IMR-90 (cell line): ENCODE results near the gene LSM6. TPM values are rescaled to one million over a fixed set of nuclear protein-coding genes. Genes with fewer than 3 reads are reported as not detected.

Experiments
- ATAC-seq: fragments of 200-7000 bp; cut with Tn5 transposase; 2 replicates; pipeline ENCODE4 v1.9.1; 2020; ENCODE audit warnings: low read depth, mild to moderate bottlenecking, moderate library complexity
- BruUV-seq: library from RNA; stranded (reverse); fragments of 400-500 nt; replicated peaks from 2 replicates; lab custom pipeline; 2021; lab: Mats Ljungman, UMichigan
- CTCF ChIA-PET: fragments of 300-600 bp; formaldehyde crosslinking; extraction: SDS; loops from one replicate; lab custom pipeline; 2021; ENCODE audit warnings: antibody characterized with exemption; lab: Yijun Ruan, JAX
- POLR2A ChIA-PET: fragments of 300-600 bp; sonication (Branson Sonifier 250); formaldehyde crosslinking; loops from one replicate; lab custom pipeline; 2022; ENCODE audit warnings: antibody characterized with exemption; ENCODE audit not compliant: unreplicated experiment; lab: Charles Lee
- DNase-seq: peaks from one replicate; pipeline ENCODE4 v3.0.0; 2013
- H2AFZ ChIP-seq: replicated peaks from 2 replicates; pipeline ENCODE3; 2013; ENCODE audit warnings: low read length, mild to moderate bottlenecking; ENCODE audit not compliant: poor library complexity
- H2AK5ac ChIP-seq: 2 replicates; pipeline ENCODE4 v1.6.1; 2013; ENCODE audit warnings: low read depth, low read length, inconsistent platforms
- H2AK9ac ChIP-seq: replicated peaks from 2 replicates; pipeline ENCODE3; 2013; ENCODE audit warnings: mild to moderate bottlenecking, low read depth, low read length, moderate library complexity; ENCODE audit not compliant: poor library complexity
- H2BK120ac ChIP-seq: 2 replicates; pipeline ENCODE4 v1.6.1; 2013; ENCODE audit warnings: low read depth, low read length, inconsistent platforms
- H2BK15ac ChIP-seq: 3 replicates; pipeline ENCODE4 v1.6.1; 2013; ENCODE audit warnings: low read depth, low read length, inconsistent platforms
- H2BK20ac ChIP-seq: 2 replicates; pipeline ENCODE4 v1.6.1; 2013; ENCODE audit warnings: low read depth, mild to moderate bottlenecking, inconsistent platforms, low read length, moderate library complexity
- H2BK5ac ChIP-seq: 2 replicates; pipeline ENCODE4 v1.6.1; 2013; ENCODE audit warnings: mild to moderate bottlenecking, low read depth, low read length, inconsistent platforms; ENCODE audit not compliant: poor library complexity, severe bottlenecking
- H3K14ac ChIP-seq: replicated peaks from 2 replicates; pipeline ENCODE4 v1.6.1; 2013; ENCODE audit warnings: low read depth, low read length, inconsistent platforms
- H3K18ac ChIP-seq: 2 replicates; pipeline ENCODE4 v1.6.1; 2013; ENCODE audit warnings: low read depth, low read length, control low read depth
- H3K23ac ChIP-seq: 2 replicates; pipeline ENCODE4 v1.6.1; 2013; ENCODE audit warnings: low read depth, low read length, inconsistent platforms
- H3K27ac ChIP-seq: 2 replicates; pipeline ENCODE4 v1.5.1; 2013; ENCODE audit warnings: mild to moderate bottlenecking, control low read depth, low read length; ENCODE audit not compliant: insufficient read depth
- H3K27me3 ChIP-seq: 2 replicates; pipeline ENCODE4 v1.6.1; 2013; ENCODE audit warnings: low read length; ENCODE audit not compliant: control insufficient read depth, insufficient read depth
- H3K36me3 ChIP-seq: 2 replicates; pipeline ENCODE4 v1.6.1; 2013; ENCODE audit warnings: low read length, mixed read lengths; ENCODE audit not compliant: control insufficient read depth, insufficient read depth
- H3K4ac ChIP-seq: 2 replicates; pipeline ENCODE4 v1.6.1; 2013; ENCODE audit warnings: low read depth, low read length, inconsistent platforms
- H3K4me1 ChIP-seq: 2 replicates; pipeline ENCODE4 v1.6.1; 2013; ENCODE audit warnings: low read length, mixed read lengths; ENCODE audit not compliant: control insufficient read depth, insufficient read depth
- H3K4me2 ChIP-seq: 2 replicates; pipeline ENCODE4 v1.6.1; 2013; ENCODE audit warnings: low read depth, mild to moderate bottlenecking, control low read depth, low read length, moderate library complexity
- H3K4me3 ChIP-seq: 2 replicates; pipeline ENCODE4 v1.5.1; 2013; ENCODE audit warnings: low read depth, mild to moderate bottlenecking, control low read depth, low read length, moderate library complexity; ENCODE audit not compliant: insufficient read depth
- H3K56ac ChIP-seq: 2 replicates; pipeline ENCODE4 v1.6.1; 2013; ENCODE audit warnings: low read length, inconsistent platforms; ENCODE audit not compliant: insufficient read depth; ENCODE audit errors: extremely low read depth
- H3K79me1 ChIP-seq, 2 experiments: 2 replicates each; pipeline ENCODE4 v1.6.1; 2013; ENCODE audit warnings: low read length in 2 of 2, inconsistent platforms in 1 of 2, low read depth in 1 of 2
- H3K9ac ChIP-seq: 2 replicates; pipeline ENCODE4 v1.6.1; 2013; ENCODE audit warnings: low read depth, low read length, control low read depth
- H3K9me1 ChIP-seq: 2 replicates; pipeline ENCODE4 v1.6.1; 2013; ENCODE audit warnings: low read length, inconsistent platforms; ENCODE audit not compliant: insufficient read depth
- H3K9me3 ChIP-seq: 2 replicates; pipeline ENCODE4 v1.6.1; 2013; ENCODE audit warnings: low read length; ENCODE audit not compliant: control insufficient read depth, insufficient read depth
- H4K20me1 ChIP-seq: 2 replicates; pipeline ENCODE4 v1.6.1; 2013; ENCODE audit warnings: low read length, inconsistent platforms; ENCODE audit not compliant: insufficient read depth
- H4K5ac ChIP-seq: 2 replicates; pipeline ENCODE4 v1.6.1; 2013; ENCODE audit warnings: mild to moderate bottlenecking, low read depth, low read length, control low read depth
- H4K8ac ChIP-seq, 2 experiments: 2 replicates each; pipeline ENCODE4 v1.6.1; 2013; ENCODE audit warnings: low read depth in 2 of 2, low read length in 2 of 2, control low read depth in 1 of 2, inconsistent platforms in 1 of 2
- H4K91ac ChIP-seq: 2 replicates; pipeline ENCODE4 v1.6.1; 2013; ENCODE audit warnings: low read depth, low read length, inconsistent platforms; ENCODE audit not compliant: insufficient read depth
- BHLHE40 ChIP-seq: fragments of 150-350 bp; IDR thresholded peaks from 2 replicates; pipeline ENCODE4 v1.6.1; 2016; ENCODE audit warnings: mild to moderate bottlenecking, low read depth, low read length
- CEBPB ChIP-seq: IDR thresholded peaks from 2 replicates; pipeline ENCODE4 v1.6.1; 2012; ENCODE audit warnings: low read depth, low read length, improper control_type of control experiment
- CHD1 ChIP-seq: IDR thresholded peaks from 2 replicates; pipeline ENCODE4 v1.6.1; 2012; ENCODE audit warnings: low read depth, low read length, improper control_type of control experiment
- ELK1 ChIP-seq: fragments of 150-350 bp; IDR thresholded peaks from 2 replicates; pipeline ENCODE4 v1.6.1; 2016; ENCODE audit warnings: low read depth, mild to moderate bottlenecking, low read length, moderate library complexity, borderline replicate concordance
- FOS ChIP-seq: fragments of 150-350 bp; IDR thresholded peaks from 2 replicates; pipeline ENCODE4 v1.6.1; 2016; ENCODE audit warnings: low read depth, low read length
- MAFK ChIP-seq: IDR thresholded peaks from 2 replicates; pipeline ENCODE4 v1.6.1; 2012; ENCODE audit warnings: low read depth, low read length, improper control_type of control experiment
- MAZ ChIP-seq: IDR thresholded peaks from 2 replicates; pipeline ENCODE4 v1.6.1; 2012; ENCODE audit warnings: low read depth, mild to moderate bottlenecking, low read length, improper control_type of control experiment, moderate library complexity, borderline replicate concordance
- NFE2L2 ChIP-seq: fragments of 150-350 bp; IDR thresholded peaks from 2 replicates; pipeline ENCODE4 v1.6.1; 2016; ENCODE audit warnings: low read depth, mild to moderate bottlenecking, low read length
- POLR2A ChIP-seq: IDR thresholded peaks from 2 replicates; pipeline ENCODE4 v1.6.1; 2012; ENCODE audit warnings: mild to moderate bottlenecking, low read depth, low read length
- RAD21 ChIP-seq: IDR thresholded peaks from 2 replicates; pipeline ENCODE4 v1.6.1; 2012; ENCODE audit warnings: low read length, improper control_type of control experiment
- RCOR1 ChIP-seq: IDR thresholded peaks from 2 replicates; pipeline ENCODE4 v1.6.1; 2012; ENCODE audit warnings: mild to moderate bottlenecking, low read length, improper control_type of control experiment; ENCODE audit not compliant: insufficient replicate concordance
- RFX5 ChIP-seq: IDR thresholded peaks from 2 replicates; pipeline ENCODE4 v1.8.0; 2012; ENCODE audit warnings: low read depth, mild to moderate bottlenecking, low read length, moderate library complexity
- WGBS, 2 experiments: methylation state at CpG; one replicate each; pipeline versions ENCODE4 v1.1.5 to v1.1.7; 2013; ENCODE audit warnings: missing lambda C conversion rate in 2 of 2; ENCODE audit not compliant: insufficient read length in 1 of 2; ENCODE audit errors: extremely low coverage in 2 of 2; 5-methylcytosine and 5-hydroxymethylcytosine counted together
- dilution Hi-C: fragments of 300-500 bp; cut with HindIII; formaldehyde crosslinking; loops from one replicate; pipeline ENCODE4 v1.14.3; 2018; ENCODE audit warnings: low sequenced_read_pairs; ENCODE audit not compliant: unreplicated experiment
- in situ Hi-C: fragments of 300-500 bp; cut with MboI; formaldehyde crosslinking; loops from 3 replicates; pipeline ENCODE4 v1.14.3; 2019; ENCODE audit warnings: low sequenced_read_pairs, inconsistent platforms, mixed read lengths
- intact Hi-C: fragments of 100-400 bp; cut with micrococcal nuclease; formaldehyde crosslinking; loops from 2 replicates; pipeline ENCODE4 v1.10.0; 2022
- polyA plus RNA-seq, 3 experiments: library from polyadenylated mRNA; depleted of rRNA; stranded (reverse); fragments of >200 nt; gene quantifications; 2 replicates each; pipeline ENCODE4 v1.2.3, GENCODE V29; 2012; ENCODE audit warnings: low replicate concordance in 1 of 3
- total RNA-seq: library from RNA; depleted of rRNA; stranded (reverse); fragments of >200 nt; gene quantifications from 2 replicates; pipeline ENCODE4 v1.2.3, GENCODE V29; 2012
- TF ChIP-seq, protein P1 (sequence below): conservative IDR thresholded peaks from 2 replicates; pipeline ENCODE4 v1.5.1; 2012; ENCODE audit warnings: mild to moderate bottlenecking, low read depth, low read length, improper control_type of control experiment
- TF ChIP-seq, protein P2 (sequence below): fragments of 150-350 bp; IDR thresholded peaks from 2 replicates; pipeline ENCODE4 v1.6.1; 2017; ENCODE audit warnings: mild to moderate bottlenecking, antibody characterized with exemption, low read length, low read depth

The LSM6 gene
- total and polyA plus RNA-seq, 2 of the 4 experiments (the other 2 are of a cell fraction) = 13.4 to 17.4 TPM

GRCh38 chr4:146202665-146203064 lies 27.1 kb downstream of the LSM6 start:
- DNase-seq (no peak), ATAC-seq (no peak)
- H2AFZ ChIP-seq = no peak overlapping the region
- H2AK5ac ChIP-seq = no peak overlapping the region
- dilution Hi-C loops = no loop called here
- H3K27ac ChIP-seq = no peak overlapping the region
- H3K4me1 ChIP-seq = no peaks in the 10 kb centered on the region
- H4K5ac ChIP-seq = no peak overlapping the region
- in situ Hi-C loops = no loop called here
- TF ChIP-seq POLR2A (no peak), RFX5 (no peak), RAD21 (no peak), FOS (no peak), CHD1 (no peak), MAZ (no peak), BHLHE40 (no peak), RCOR1 (no peak), ELK1 (no peak), NFE2L2 (no peak), MAFK (no peak), CEBPB (no peak)
- TF ChIP-seq, protein P1, sequence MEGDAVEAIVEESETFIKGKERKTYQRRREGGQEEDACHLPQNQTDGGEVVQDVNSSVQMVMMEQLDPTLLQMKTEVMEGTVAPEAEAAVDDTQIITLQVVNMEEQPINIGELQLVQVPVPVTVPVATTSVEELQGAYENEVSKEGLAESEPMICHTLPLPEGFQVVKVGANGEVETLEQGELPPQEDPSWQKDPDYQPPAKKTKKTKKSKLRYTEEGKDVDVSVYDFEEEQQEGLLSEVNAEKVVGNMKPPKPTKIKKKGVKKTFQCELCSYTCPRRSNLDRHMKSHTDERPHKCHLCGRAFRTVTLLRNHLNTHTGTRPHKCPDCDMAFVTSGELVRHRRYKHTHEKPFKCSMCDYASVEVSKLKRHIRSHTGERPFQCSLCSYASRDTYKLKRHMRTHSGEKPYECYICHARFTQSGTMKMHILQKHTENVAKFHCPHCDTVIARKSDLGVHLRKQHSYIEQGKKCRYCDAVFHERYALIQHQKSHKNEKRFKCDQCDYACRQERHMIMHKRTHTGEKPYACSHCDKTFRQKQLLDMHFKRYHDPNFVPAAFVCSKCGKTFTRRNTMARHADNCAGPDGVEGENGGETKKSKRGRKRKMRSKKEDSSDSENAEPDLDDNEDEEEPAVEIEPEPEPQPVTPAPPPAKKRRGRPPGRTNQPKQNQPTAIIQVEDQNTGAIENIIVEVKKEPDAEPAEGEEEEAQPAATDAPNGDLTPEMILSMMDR = no peak
- TF ChIP-seq, protein P2, sequence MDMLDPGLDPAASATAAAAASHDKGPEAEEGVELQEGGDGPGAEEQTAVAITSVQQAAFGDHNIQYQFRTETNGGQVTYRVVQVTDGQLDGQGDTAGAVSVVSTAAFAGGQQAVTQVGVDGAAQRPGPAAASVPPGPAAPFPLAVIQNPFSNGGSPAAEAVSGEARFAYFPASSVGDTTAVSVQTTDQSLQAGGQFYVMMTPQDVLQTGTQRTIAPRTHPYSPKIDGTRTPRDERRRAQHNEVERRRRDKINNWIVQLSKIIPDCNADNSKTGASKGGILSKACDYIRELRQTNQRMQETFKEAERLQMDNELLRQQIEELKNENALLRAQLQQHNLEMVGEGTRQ = no peak
- CTCF ChIA-PET = no interaction called here
- H2BK20ac ChIP-seq = no peak overlapping the region
- no peak overlapping the region for H2BK120ac ChIP-seq
- POLR2A ChIA-PET = no interaction called here
- no peak overlapping the region for H3K4me3 ChIP-seq
- no peaks in the 10 kb centered on the region for H3K36me3 ChIP-seq
- H3K9me3 ChIP-seq = no peaks in the 10 kb centered on the region
- H4K91ac ChIP-seq = no peak overlapping the region
- no peak overlapping the region for H3K56ac ChIP-seq
- no peak overlapping the region for H2BK5ac ChIP-seq
- no peaks in the 10 kb centered on the region for H4K20me1 ChIP-seq
- no peak overlapping the region for H2BK15ac ChIP-seq
- no peaks in the 10 kb centered on the region for H3K9me1 ChIP-seq
- no peak overlapping the region for H3K4me2 ChIP-seq
- no peak overlapping the region for H3K14ac ChIP-seq
- no peak overlapping the region for H3K23ac ChIP-seq
- H3K27me3 ChIP-seq = peaks cover 3% of the 10 kb centered on the region
- no peak overlapping the region for H2AK9ac ChIP-seq
- no TSS peak for BruUV-seq
- intact Hi-C loops = no loop called here
- no peak overlapping the region for H3K18ac ChIP-seq
- H3K79me1 ChIP-seq = no peaks in the 10 kb centered on the region
- H4K8ac ChIP-seq = no peak overlapping the region
- H3K9ac ChIP-seq = no peak overlapping the region
- WGBS, 2 experiments = no CpG with 5 or more reads among the region's 2 CpGs
- H3K4ac ChIP-seq = no peak overlapping the region
